NCI-H460 (cell line): ENCODE results near the gene MBP. TPM values are rescaled to one million over a fixed set of nuclear protein-coding genes. Genes with fewer than 3 reads are reported as not detected.
"Not testable (repeated sequence)": the region's sequence is repeated elsewhere in the genome, so short reads cannot be mapped to it uniquely, and the experiment has no call there.

Experiments
- DNase-seq: peaks from one replicate; pipeline ENCODE4 v3.0.0-alpha.2; 2016; ENCODE audit warnings: low read depth; ENCODE audit errors: extremely low read depth
- total RNA-seq: library from RNA; depleted of rRNA; stranded (reverse); fragments of >200 nt; shearing (Covaris generic); gene quantifications from 2 replicates; pipeline ENCODE4 v1.2.3, GENCODE V29; 2014

Gene MBP
- total RNA-seq, 1 experiment from 2014 or later, result 115 TPM

DNA sequence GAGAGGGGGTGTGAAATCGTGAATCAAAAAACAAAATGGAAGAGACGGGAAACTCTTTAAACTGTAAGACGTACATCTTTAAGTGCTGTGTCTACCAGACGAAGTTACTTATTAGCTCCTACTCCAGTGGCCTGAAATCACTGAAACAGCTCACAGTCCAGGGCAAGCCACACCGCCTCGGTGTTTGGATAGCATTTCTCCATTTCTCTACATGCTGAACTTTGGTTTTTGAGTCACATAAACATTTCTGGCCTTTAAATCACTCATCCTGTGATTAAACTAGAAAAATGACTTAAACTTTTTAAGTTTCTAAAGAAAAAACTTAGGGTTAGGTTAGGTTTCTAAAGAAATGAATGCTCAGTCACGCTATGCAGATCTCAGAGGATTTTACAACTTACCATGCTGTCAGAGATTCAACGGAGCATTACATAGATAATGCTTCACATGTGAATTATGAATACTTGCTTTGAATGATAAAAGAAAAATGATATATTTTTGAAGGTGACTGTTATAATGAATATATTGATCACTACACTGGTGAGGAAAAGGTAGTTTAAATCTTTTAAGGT, 138.4 kb downstream of the MBP start:
- DNase-seq, result no peak

DNA sequence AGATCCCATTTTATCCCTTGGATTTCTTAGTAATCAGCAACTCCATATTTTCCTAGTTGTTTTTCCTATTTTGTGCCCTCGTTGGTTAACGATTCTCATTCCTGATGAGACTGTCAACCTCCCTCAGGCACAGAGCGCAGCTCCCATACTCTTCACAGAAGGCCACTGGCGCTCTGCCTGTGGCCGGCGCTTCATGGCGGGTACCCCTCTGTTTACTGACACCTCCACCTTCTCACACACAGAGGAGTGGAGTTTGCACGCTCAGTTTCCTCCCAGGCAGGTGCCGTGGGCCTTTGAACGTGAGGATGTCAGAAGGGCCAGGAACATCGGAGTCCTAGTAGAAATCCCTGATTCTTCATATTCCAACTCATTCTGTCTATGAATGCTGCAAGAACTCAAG, 139.0 kb downstream of the MBP start:
- DNase-seq, result no peak

DNA sequence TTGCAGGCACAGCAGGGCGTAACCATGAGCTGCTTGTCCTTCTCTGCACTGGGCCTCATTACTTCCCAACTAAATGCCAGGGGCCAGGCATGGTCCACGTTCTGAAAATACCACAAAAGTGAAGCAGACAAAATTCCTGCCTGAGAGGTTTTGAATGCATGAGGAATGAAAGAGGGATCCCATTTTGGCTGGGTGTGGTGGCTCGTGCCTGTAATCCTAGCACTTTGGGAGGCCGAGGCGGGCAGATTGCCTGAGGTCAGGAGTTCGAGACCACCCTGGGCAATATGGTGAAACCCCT, 139.5 kb downstream of the MBP start:
- no peak for DNase-seq

DNA sequence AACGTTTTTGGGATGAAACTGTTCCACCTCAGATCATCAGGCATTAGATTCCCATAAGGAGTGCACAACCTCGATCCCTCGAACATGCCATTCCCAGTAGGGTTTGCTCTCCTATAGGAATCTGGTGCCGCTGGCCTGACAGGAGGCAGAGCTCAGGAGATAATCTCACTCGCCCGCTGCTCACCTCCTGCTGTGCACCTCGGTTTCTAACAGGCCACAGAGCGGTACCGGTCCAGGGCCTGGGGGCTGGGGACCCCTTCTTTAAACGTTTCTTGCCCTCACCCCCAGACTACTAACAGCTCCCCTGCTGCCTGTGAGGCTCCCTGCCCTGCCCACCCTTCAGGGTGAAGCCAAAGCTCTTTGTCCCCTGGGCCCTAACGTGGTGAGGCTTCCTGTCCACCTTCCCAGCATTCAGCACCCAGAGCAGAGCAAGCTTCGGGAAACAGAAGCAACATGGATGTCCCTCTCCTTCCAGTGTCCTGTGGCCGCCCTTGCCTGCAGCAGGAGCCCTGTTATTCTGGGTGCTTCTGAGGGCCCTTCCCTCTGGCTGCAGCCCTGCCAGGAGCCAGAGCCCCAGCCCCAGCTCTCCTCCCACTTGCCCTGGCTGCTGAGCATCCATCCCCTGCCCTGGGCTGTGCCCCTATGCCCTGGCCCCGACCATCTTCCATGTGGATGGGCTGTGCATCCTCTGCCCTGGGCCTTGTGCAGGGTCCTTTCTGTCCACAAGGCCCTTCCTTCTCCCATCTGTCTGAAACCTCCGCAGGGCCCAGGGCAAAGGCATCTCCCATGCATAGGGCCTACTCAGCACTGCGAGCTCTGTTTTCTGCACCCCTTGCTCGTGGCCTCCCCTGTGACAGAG, 140.1 kb downstream of the MBP start:
- no peak for DNase-seq

DNA sequence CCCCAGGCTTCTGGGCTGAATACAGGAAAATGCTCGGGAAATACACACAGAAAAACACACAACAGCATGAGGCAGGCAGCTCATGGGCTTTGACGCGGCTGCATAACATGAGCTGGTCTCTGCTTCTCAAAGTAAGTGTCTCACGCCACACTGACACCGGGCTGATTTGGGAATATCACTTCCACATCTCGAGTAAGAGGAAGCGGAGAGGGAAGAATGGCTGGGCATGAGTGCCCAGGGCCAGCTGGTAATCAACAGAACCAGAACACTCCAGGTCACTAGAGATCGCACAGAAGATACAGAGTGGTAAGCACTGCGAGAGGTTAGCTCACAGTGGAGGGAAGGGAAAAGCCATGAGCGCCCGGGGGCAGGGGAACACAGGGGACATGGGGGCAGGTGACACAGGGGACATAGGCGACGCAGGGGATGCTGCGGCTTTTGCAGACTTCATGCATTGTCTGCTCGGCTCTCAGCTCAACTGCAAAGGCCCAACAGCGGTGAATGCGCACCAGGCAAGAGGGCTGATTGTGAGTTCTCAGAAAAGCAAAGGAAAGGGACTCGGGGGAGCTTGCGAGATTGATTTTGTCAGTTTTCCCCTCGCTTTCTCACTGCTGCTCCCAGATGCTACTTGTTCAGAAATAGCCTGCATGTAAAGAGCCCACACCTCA, 141.4 kb downstream of the MBP start:
- no peak for DNase-seq

DNA sequence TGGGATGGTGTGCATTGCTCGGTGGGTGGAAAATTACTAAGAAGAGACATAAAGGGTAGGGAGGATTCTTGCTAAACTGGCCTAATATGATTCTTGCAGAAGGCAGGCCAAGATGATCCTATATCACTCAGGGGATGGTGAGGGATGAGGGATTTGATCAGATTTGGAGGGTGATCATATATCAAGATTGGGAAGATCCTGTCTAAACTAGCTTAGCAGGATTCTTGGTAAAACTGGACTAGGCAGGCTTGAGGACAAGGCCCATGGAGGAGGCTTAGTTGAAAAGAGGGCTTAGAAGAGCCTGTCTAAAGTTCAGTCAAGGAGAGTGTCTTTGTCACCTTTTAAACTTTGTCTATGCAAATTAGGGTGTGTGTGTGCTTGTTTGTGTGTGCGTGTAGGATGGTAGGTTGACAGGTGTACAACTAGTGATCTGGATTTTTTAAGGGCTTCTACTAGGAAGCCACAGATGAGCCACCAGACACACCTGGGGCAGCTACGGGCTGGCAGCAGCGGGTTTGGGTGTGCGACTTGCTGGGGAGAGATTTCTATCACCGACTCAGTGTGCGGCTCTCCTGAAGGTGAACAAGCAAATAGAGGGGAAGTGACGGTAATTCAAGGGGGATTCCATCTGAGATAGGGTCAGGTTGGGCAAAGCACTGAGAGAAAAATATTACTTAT, 142.1 kb downstream of the MBP start:
- DNase-seq, result not testable (repeated sequence)

DNA sequence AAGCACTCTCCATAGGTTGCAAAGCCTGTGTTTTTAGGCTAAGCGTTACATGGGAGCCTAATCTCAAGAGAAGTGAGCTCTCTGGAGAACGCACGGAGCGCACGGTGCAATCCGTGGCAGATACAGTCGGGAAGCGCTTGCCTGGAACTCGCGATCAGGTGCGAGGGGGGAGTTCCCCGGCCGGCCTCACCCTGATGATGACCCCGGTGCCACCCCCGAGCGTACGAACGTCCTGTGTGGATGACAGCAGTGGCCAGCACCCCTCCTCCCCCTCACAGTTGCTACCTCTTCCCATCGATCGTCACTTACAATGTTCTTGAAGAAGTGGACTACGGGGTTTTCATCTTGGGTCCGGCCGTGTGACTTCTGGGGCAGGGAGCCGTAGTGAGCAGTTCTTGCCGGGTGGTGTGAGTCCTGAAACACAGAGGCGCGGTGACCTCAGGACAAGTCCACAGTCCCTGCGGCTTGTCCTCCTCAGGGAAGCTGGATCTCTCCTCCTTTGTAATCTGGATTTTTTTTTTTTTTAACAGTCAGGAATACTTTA, 142.9 kb downstream of the MBP start:
- no peak for DNase-seq

DNA sequence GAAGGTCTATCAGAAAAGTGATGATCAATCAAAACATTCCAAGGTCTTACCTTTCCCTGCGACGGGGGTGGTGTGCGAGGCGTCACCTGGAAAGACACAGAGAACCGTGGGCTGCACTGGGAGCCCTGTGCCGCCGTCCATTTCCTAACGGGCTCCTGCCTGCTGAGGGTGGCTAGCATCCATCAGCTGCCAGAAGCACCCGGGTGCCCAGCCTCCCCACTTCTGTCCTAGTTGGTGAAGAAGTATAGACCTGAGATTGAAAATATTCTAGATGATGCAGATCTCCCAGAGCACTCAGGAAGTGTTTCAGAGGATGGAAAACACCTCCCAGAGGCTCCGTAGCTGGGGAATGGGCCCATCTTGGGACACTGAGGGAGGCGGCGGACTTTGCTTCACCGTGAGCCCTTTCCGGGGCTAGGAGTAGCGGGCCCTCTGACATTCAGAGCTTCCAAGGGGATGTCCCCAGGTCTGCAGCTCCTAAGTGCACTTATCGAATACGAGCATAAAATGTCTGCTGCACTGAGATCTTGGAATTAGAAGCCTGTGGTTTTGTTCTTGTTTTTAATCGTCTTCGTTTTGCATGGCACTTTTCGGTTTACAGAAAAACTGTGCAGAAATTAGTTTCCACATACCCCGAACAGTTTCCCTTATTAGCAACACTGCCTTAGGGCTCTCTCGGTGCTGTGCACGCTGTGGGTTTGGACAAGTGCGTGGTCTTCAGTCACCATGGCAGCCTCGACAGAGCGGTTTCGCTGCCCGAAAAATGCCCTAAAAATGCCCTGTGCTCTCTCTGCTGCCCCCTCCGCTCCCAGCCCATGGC, 143.5 kb downstream of the MBP start:
- no peak for DNase-seq

DNA sequence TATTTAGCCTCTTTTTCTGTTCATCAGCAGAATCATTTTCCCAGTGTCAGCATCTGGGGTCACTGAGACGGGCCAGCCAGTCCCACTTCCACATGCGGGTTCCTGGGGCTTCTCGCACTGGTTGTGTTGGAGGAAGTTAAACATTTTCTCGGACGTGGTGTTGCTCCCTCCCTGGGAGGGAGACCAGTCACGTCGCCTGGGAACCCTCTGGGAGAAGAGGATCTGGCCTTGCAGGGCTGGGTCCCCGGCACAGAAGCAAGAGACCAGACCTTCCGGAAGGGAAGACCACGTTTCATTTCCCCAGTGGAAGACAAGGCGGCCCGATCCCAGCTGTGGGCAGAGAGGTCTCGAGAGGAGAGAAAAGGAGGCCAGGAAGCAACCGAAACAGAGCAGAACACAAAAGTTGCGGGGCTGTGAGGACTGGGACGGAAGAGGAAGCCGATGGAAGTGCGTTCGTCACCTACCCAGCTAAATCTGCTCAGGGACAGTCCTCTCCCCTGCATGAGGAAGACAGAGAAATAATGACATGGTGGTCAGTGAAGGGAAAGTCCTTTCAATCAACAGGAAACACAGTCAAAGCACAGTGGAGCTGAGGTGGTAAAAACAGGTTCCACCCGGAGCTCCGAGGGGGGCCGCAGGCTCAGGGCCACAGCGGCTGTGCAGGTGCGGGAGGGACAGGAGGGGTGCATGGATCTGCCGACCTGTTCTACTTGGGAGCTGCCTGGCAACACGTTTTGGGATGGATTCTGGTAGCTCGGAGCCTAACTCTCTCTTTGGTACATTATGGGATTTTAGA, 144.4 kb downstream of the MBP start:
- DNase-seq, result no peak

DNA sequence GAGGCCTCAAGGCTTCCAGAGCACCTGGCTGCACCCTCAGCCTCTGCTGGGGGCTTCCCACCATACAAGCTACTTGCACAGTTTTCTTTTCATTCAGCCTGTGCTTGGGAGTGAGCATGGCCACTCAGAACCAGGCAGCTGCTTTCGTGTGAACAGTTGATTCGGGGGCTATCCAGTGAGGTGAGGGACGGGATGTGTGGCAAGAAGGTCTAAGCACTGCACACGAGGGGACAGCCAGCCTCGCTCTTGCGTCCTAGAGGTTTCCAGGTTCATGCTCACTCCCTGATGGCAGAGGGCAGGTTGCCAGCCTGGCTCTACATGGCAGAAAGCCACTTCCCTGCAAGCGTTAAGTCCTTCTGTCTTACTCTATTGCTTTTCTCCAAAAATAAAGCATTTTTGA, 146.2 kb downstream of the MBP start:
- no peak for DNase-seq

DNA sequence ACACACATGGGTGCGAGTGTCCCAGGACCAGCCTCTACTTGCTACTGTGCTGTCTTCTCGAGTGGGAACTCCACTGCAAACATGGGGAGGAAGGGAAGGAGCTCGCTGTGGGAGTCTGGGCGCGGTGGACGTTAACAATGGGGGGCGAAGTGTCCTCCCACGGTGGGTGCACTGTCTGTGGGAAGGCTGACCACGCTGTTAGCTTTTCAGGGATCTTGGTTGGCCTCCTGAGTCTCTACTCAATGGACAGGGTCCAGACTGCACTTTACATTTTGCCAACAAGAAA, 146.7 kb downstream of the MBP start:
- no peak for DNase-seq

DNA sequence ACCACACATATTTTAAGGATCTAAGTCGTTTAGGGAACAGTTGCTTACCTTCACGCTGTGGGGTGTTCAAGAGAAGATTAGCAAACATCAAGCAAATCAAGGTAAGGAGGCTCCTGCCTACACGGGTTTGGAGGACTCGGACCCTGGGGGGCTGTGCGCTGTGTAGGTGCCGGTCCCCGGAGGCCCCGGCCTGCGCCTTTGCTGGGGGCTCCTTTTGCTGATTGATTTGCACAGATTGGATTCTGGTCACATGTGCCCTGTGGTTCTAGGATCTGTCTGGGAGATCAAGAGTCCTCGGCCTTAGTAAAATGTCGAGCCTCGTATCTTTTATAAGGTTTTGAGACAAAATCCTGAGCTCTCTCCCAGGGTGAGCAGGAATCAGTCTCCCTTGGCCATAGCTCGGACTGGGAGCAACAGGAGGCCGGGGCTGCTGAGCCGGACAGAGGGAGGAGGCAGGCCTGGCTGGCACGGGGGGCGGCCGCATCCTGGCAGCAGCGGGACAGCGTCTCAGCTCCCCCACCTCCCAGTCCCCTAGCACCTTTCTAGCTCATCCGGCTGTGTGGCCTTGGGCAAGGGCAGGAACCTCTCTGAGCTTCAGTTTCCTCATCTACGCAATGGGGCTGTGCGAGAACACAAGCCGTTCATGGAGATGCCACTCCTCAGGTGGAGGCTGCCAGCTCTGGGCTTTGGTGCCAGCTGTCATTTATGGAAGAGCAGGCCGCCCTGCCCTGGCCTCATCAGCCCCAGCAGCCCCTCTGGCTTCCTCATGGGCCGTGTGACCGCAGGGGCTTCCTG, 147.2 kb downstream of the MBP start:
- DNase-seq, result no peak

DNA sequence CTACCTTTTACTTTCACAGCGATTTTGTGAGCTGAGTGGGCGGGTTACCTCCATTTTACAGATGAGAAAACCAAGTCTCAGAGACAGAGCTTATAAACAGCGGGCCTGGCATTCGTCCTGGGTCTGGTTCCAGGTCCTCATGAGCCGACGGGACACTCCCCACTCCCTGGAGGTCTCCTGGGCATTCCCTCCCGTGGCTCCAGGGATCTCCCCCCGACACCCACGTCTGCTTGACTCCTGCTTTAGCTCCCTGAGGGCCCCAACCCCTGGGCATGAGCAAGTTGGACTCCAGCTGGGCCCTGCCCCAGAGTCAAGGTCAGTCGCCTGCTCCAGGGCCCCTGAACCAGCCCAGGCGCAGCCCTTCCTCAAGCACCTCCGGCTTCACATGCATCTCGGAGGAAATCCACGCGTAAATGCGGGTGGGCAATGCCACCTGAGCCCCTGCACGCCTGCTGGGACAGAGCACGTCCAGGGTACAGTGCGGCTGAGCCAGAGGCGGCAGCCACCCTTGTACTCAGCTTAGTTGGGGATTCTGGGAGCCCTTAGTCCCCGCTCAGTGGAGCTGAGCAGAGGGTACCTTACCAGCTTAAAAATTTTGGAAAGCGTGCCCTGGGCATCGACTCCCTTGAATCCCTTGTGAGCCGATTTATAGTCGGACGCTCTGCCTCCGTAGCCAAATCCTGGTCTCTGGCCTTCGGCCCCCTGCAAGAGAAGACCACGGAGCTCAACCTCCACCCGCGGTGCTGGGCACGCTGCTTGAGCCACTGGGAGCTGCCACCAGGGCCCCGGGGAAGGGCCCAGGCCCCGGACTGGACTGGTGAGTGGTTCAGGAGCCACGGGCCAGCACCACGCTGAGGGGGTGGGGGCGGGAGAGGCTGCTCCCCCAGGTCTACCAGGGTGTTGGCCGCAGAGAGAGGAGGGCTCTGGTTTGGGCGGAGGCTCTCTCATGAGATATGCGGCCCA, 148.1 kb downstream of the MBP start:
- DNase-seq, result no peak

DNA sequence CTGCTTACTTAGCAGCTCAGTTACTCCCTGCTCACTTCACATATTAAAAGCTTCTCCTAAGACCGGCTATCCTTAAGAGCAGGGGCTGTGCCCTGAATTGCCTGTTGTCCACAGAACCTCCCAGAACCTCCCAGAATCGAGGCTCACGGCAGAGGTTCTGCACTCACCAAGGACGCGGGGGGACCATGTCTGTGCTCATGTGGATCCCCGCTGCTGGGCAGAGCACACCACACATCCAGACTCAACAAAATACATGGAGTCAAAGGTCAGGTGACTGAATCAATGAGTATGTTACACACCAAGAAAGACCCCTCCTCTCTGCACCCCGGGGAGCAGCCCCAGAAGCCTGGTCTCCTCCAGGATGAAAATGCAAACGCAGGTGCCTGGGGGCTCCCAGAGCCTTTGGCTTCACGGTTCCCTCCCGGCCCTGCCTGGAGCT, 149.0 kb downstream of the MBP start:
- no peak for DNase-seq

DNA sequence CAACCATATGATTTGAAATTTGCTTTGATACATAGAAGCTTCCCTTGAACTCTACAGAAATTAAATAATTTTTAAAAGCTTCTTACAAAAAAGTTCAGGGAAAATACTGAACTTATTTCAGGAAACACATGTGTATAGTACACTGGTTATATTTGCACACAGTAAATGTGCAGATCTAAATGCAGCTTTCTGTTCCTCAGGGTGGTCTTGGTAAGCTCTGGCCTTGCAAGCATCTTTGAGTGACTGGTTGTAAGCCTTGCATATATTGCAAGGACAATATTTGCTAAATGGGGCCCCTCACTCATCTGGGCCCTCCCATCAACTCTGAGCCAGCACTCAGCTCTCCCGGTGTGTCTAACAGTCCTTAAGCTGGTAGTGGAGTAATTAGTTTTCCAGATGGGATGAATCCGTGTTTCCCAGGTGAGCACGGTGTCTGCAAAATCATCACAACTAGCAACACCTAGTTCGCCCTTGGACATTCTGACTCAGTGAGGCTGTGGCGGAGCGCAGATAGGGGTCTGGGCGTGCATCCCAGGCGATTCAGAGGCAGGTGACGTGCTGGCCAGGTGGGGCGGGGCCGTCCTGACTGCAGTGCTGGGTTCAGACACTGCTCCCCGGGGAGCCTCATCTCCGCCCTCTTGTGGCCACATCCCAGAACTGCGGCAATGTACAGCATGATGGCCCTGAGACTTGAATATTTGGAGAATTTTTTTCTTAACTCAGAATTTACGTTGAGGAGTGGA, 149.6 kb downstream of the MBP start:
- peak; percentile 61 for DNase-seq

DNA sequence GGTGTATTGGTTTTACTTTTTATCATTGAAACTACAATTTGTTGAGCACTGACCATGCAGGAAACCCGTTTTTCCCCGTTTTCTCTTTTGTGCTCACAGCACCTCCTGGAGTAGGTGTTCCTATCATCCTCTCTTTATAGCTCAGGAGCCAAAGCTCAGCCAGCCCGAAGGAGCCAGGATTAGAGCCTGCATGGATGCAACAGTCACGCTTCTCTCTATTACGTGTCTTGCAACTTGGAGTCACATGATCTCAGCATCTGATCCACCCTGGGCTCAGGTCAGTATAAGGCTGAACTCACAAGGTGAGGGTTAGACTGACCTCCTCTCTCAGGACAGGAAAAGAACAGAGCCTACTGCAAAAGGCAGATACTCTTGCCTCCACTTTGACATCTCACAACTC, 150.5 kb downstream of the MBP start:
- no peak for DNase-seq

DNA sequence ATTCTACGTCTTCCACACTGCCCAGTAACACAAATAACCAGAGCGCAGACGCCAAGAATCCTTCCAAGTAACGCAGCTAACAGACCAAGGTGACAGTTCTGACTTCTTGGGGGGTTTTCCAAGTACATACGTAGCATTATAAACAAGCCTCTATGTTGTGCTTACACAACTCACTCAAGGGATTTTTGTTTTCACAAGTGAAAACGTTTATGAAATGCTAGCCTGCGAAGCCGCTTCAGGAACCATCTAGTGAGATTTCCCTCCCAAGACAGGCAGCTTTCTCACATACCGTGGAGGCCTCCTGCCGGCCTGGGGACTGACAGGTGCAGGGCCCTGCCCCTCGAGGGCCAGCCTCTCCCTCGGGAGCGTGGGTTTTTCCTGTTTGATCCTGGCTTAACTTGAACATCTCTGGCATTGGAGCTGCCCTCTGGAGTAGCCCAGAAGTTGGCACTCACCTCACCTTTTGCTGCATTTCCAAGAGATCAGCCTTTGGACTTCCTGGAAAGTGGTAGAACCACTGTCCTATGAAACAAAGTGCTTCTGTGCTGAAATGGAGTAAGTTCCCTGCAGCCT, 151.1 kb downstream of the MBP start:
- DNase-seq, result no peak
